ENCODE results near the gene SYPL1.

SYPL1 gene

DNA sequence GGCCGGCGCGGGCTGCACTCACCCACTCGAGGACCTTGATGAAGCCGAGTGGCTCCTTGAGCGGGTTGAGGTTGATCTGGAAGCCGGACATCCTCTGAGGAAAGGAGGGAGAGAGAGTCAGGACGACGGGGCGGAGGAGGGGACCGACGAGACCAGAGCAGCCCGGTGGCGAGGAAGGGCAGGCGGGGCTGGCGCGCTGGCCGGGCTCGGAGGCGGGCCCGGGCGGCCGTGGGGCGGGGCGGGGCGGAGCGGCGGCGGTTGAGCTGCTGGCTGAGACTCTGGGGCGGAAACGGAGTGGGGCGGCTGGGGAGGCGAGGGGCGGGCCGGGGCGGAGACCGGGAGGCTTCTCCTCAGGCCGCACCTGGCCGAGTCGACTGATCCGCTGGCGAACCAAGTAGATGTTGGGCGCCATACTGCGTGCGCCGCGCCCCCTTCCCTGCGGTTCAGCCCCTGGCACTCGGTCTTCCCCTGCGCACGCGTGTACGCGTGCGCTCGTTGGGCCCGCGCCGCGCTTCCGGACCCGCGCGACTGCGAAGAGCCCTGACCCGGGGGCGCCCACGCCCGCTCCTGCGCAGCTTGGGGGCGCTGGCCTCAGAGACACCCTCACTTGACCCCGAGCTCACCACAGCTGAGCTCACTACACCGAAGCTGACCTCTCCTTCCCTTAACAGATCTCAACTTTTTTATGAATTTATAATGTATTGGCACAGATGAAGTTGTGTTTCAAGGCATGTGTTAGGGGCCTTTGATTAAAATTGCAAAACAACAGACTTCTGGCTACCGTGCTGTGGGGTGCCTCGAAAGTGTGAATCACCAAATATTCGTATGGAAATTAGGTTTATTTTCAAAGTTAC, at the start of gene SYPL1:
Gene SYPL1, minus strand, starts transcription at position 195 of the 854 bp plus-strand sequence. Its CDS starts 104 bp downstream, at position 91.
- Histone ChIP-seq H2AFZ (ENCODE audit: low read length, unreplicated experiment) (peak within 1 kb of the TSS; percentile 95), H3K4me3 (ENCODE audit: low read depth, low read length) (peak within 1 kb of the TSS; percentile 92), H3K27ac (ENCODE audit: low read depth, low read length) (peak within 1 kb of the TSS; percentile 96), H3K36me3 (ENCODE audit: insufficient read depth, low read length) (no peaks in the 10 kb centered on the region), H3K27me3 (ENCODE audit: insufficient read depth, low read length) (no peaks in the 10 kb centered on the region), H3K79me2 (ENCODE audit: control insufficient read depth, insufficient read depth, low read length, unreplicated experiment) (peaks cover 40% of the 10 kb centered on the region), H3K4me1 (ENCODE audit: control insufficient read depth, insufficient read depth, low read length, unreplicated experiment) (peaks cover 29% of the 10 kb centered on the region)

DNA sequence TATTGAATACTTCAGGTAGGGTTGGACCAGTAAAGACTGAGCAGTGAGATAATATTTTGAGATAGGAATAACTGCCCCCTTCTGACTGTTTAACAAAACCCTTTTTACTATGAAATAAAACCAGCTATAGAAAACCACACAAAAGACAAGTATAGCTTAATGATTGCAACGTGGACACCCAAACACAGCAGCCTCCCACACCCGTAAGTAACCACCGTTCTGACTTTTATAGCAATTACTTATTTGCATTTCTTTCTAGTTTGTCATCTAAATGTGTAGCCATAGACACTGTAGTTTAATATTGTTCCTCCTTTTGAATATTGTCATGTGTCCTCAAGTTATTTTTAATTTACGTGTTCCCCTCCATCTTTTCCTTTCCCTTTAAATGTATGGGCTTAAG, 42.9 kb upstream of the SYPL1 start:
- H3K36me3 ChIP-seq (ENCODE audit: insufficient read depth, low read length) = no peaks in the 10 kb centered on the region
- H3K4me1 ChIP-seq (ENCODE audit: control insufficient read depth, insufficient read depth, low read length, unreplicated experiment) = peaks cover 5% of the 10 kb centered on the region
- no peak overlapping the region for H2AFZ ChIP-seq (ENCODE audit: low read length, unreplicated experiment)
- H3K27ac ChIP-seq (ENCODE audit: low read depth, low read length) = no peak overlapping the region
- peaks cover 29% of the 10 kb centered on the region for H3K27me3 ChIP-seq (ENCODE audit: insufficient read depth, low read length)
- H3K4me3 ChIP-seq (ENCODE audit: low read depth, low read length) = no peak overlapping the region
- no peaks in the 10 kb centered on the region for H3K79me2 ChIP-seq (ENCODE audit: control insufficient read depth, insufficient read depth, low read length, unreplicated experiment)

DNA sequence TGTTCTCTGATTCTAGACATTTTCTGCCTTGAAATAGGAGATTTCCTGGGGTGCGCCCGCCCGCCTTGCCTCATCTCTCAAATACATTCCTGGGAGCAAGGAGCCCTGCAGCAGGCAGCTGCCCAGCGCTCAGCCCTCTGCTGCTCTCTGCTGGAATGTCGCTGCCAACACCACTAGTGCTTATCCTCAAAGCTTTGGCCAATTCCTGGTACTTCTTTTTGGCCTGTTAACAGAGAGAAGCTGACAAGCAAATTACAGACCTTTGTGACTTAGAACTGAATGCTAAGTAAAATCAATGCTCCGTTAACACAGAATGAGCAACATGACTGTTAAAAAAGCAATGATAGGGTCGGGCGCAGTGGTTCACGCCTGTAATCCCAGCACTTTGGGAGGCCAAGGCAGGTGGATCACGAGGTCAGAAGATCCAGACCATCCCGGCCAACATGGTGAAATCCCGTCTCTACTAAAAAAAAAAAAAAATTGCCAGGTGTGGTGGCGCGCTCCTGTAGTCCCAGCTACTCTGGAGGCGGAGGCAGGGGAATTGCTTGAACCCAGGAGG, 41.9 kb upstream of the SYPL1 start:
- Histone ChIP-seq H3K27me3 (ENCODE audit: insufficient read depth, low read length) (peaks cover 18% of the 10 kb centered on the region), H3K4me1 (ENCODE audit: control insufficient read depth, insufficient read depth, low read length, unreplicated experiment) (peaks cover 5% of the 10 kb centered on the region), H3K36me3 (ENCODE audit: insufficient read depth, low read length) (no peaks in the 10 kb centered on the region), H3K27ac (ENCODE audit: low read depth, low read length) (no peak overlapping the region), H3K79me2 (ENCODE audit: control insufficient read depth, insufficient read depth, low read length, unreplicated experiment) (no peaks in the 10 kb centered on the region), H2AFZ (ENCODE audit: low read length, unreplicated experiment) (no peak overlapping the region), H3K4me3 (ENCODE audit: low read depth, low read length) (no peak overlapping the region)

DNA sequence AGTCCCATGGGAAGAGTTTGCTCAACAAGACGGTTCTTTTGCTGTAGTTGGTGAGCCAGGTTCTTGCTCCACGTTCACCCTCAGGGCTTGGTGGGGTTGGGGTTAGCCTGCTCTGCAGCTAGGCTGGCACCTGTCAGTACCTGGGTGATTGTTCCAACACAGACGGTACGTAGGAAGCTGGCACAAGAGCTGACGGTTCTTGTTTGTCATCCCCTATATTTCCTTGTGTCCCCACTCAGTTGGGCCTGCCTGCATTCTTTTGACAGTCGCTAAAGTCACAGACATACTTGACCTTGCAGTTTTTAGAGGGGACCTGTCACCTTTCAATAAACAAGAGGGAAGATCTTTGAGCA, 40.2 kb upstream of the SYPL1 start:
- Histone ChIP-seq H3K36me3 (ENCODE audit: insufficient read depth, low read length) (no peaks in the 10 kb centered on the region), H3K27me3 (ENCODE audit: insufficient read depth, low read length) (peaks cover 10% of the 10 kb centered on the region; the same call in 1 of the 2 replicates), H3K27ac (ENCODE audit: low read depth, low read length) (no peak overlapping the region), H3K4me3 (ENCODE audit: low read depth, low read length) (no peak overlapping the region), H3K79me2 (ENCODE audit: control insufficient read depth, insufficient read depth, low read length, unreplicated experiment) (no peaks in the 10 kb centered on the region), H3K4me1 (ENCODE audit: control insufficient read depth, insufficient read depth, low read length, unreplicated experiment) (peaks cover 5% of the 10 kb centered on the region), H2AFZ (ENCODE audit: low read length, unreplicated experiment) (no peak overlapping the region)

DNA sequence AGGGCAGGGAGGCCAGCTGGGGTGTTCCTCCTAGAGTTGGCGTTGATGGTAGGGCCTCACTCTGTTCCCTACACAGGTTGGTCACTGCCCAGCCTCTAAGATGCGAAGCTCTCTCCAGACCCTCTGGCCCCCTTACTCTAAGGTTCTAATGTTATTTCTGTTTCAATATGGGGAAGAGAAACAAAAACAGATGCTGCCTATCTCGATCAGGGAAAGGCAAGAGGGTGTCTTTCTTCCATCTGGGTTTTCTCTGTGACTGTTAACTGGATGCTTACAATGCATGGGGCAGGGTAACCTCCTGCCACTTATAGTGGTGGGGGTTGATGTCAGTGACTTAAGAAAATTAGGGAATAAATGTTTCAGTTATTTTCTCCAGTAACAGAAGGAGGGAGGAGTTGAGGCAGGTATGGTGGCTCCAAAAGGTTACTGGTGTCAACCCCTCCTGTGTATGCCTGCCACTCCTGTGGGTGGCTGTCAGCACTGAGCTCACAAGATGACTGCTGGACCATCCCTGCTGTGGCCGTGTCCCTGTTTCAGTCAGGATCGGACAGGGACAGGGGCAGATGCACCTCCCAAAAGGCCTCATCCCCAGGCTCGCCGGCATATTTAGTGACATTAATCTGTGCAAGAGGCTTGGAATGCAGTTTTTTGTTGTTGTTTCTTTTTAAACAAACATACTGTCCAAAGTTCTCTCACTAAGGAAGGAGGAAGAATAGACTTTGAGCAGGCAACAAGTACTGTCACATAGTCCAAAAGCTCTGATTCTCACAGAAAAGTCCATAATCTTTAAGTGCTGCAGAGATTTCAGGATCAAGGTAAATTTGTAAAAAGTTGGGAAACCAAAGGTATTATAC, 39.6 kb upstream of the SYPL1 start:
- Histone ChIP-seq H3K27ac (ENCODE audit: low read depth, low read length) (no peak overlapping the region), H3K4me1 (ENCODE audit: control insufficient read depth, insufficient read depth, low read length, unreplicated experiment) (peaks cover 5% of the 10 kb centered on the region), H3K36me3 (ENCODE audit: insufficient read depth, low read length) (no peaks in the 10 kb centered on the region), H3K27me3 (ENCODE audit: insufficient read depth, low read length) (peaks cover 7% of the 10 kb centered on the region; the same call in 1 of the 2 replicates), H2AFZ (ENCODE audit: low read length, unreplicated experiment) (no peak overlapping the region), H3K4me3 (ENCODE audit: low read depth, low read length) (no peak overlapping the region), H3K79me2 (ENCODE audit: control insufficient read depth, insufficient read depth, low read length, unreplicated experiment) (no peaks in the 10 kb centered on the region)

DNA sequence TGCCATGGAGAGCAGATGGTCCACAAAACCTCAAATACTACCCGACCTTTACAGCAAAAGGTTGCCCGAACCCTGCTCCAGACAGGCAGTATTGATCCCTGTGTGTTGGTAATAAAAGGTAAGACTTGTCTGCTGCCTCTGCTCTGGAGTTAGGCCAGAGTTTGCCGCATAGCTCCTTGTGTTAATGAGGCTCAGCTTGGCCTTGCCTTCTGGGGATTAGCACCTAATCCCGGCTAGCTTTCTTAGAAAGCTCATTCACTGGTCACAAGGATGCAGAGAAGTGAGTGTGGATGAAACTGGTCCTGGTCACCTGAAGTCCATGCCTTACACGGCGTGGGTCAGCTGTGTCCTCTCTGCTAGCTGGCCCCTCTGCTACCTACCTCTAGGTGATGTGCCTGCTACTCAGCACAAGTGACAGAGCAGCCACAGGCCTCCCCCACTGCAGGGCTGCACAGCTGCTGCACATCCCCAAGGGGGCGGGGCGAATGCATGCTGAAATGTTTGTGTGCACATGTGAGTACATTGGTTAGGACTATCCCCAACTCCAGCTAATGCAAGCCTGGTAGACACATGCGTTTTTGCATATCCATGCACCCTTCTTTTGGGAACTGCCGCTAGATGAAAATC, 31.7 kb upstream of the SYPL1 start:
- H3K4me3 ChIP-seq (ENCODE audit: low read depth, low read length) = no peak overlapping the region
- no peak overlapping the region for H3K27ac ChIP-seq (ENCODE audit: low read depth, low read length)
- peaks cover 24% of the 10 kb centered on the region for H3K27me3 ChIP-seq (ENCODE audit: insufficient read depth, low read length)
- H2AFZ ChIP-seq (ENCODE audit: low read length, unreplicated experiment) = no peak overlapping the region
- H3K4me1 ChIP-seq (ENCODE audit: control insufficient read depth, insufficient read depth, low read length, unreplicated experiment) = no peaks in the 10 kb centered on the region
- no peaks in the 10 kb centered on the region for H3K79me2 ChIP-seq (ENCODE audit: control insufficient read depth, insufficient read depth, low read length, unreplicated experiment)
- H3K36me3 ChIP-seq (ENCODE audit: insufficient read depth, low read length) = no peaks in the 10 kb centered on the region

DNA sequence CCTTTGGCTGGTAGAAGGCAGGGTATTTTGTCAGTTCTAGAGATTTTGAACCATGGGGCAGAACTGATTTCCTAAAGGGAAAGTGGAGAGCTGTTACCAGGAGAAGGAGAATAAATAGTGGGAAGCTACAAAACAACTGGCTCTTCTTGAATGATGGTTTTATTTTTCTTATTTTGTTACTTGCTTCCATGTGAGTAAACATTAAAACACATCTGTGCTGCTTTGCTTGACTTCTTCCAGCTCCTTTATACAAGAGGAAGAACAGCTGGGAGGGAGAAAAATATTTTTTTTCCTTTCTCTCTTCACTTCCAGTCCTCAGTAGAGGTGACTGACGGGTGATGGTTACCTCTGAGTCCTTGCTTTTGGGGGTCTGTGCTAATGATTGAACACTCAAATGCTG, 30.0 kb upstream of the SYPL1 start:
- no peaks in the 10 kb centered on the region for H3K36me3 ChIP-seq (ENCODE audit: insufficient read depth, low read length)
- no peak overlapping the region for H3K27ac ChIP-seq (ENCODE audit: low read depth, low read length)
- H3K4me1 ChIP-seq (ENCODE audit: control insufficient read depth, insufficient read depth, low read length, unreplicated experiment) = no peaks in the 10 kb centered on the region
- no peak overlapping the region for H3K4me3 ChIP-seq (ENCODE audit: low read depth, low read length)
- H2AFZ ChIP-seq (ENCODE audit: low read length, unreplicated experiment) = no peak overlapping the region
- H3K79me2 ChIP-seq (ENCODE audit: control insufficient read depth, insufficient read depth, low read length, unreplicated experiment) = no peaks in the 10 kb centered on the region
- H3K27me3 ChIP-seq (ENCODE audit: insufficient read depth, low read length) = peaks cover 24% of the 10 kb centered on the region

DNA sequence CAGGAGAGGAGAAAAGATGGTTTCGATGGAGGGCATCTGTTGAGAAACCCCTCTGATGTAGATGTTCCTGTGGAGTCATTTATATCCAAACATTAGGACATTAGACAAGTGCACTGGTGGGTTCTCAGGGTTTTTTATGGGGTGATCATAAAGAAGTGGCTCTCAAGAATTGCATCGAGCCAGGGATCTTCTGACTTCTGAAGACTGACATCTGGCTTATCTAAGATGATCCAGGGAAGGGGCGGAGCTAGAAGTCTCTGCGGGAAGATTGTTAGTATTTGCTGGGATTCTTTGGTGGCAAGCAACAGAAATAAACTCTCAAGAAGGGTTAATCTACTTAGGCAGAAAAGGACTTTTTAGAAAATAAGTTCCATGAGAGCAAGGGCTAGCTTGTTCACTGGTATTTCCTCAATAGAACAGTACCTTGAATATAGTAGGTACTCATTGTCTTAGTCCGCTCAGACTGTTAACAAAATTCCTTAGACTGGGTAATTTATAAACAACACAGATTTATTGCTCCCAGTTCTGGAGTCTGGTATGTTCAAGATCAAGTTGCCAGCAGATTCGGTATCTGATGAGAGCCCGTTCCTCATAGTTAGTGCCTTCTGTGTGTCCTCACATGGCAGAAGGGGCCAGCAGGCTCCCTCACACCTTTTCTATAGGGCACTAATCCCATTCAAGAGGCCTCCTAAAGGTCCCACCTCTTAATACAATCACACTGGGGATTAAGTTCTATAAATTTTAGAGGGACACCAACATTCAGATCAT, 28.5 kb upstream of the SYPL1 start:
- Histone ChIP-seq H3K79me2 (ENCODE audit: control insufficient read depth, insufficient read depth, low read length, unreplicated experiment) (no peaks in the 10 kb centered on the region), H3K27me3 (ENCODE audit: insufficient read depth, low read length) (peaks cover 24% of the 10 kb centered on the region), H3K27ac (ENCODE audit: low read depth, low read length) (no peak overlapping the region), H3K36me3 (ENCODE audit: insufficient read depth, low read length) (no peaks in the 10 kb centered on the region), H3K4me3 (ENCODE audit: low read depth, low read length) (no peak overlapping the region), H2AFZ (ENCODE audit: low read length, unreplicated experiment) (no peak overlapping the region), H3K4me1 (ENCODE audit: control insufficient read depth, insufficient read depth, low read length, unreplicated experiment) (no peaks in the 10 kb centered on the region)

DNA sequence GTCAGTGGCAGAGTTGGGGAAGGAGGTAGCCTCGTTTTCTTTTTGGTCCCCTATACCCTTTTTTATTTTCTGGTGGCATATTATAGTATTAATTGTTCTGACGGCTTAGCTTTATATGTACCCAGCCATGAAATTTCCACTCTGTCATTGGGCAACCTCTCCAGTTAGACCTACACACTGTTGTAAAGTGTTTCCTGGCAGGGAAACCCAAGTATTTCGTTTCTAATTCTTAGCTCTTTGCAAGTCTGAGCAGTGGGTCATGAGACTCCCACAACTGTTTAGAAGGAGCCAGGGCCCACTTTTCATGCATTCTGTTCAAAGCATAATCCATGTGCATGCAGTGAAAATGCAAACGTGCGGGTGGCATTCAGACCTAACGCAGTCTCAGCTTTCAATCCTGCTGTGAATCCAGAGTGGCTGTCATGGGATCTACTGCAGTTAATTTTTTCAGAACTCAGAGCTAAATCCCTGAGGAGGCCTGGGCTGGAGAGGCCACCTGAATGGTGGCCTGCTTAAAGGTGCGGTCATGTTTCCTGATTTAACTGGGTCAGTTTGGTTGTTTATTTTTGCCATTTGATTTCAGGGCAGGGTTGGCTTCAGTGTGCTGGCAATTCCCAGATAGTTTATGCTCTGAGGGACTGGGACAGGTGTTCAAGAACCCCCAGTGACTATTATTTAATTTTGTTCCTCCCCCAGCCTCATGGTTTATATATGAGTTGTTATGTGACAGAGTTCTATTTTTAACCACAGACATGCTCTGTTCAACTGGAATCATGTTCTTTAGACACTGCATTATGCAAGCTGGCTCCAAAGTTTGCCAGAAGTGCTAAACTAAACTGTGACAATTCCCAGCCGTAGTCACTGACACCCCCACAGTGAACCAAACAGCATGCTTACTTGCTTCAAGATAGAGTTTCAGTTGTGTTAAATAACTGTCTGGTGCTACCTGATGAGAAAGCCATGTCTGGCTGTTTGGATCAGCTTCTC, 27.4 kb upstream of the SYPL1 start:
- Histone ChIP-seq H3K4me3 (ENCODE audit: low read depth, low read length) (no peak overlapping the region), H3K4me1 (ENCODE audit: control insufficient read depth, insufficient read depth, low read length, unreplicated experiment) (no peaks in the 10 kb centered on the region), H3K27ac (ENCODE audit: low read depth, low read length) (no peak overlapping the region), H3K27me3 (ENCODE audit: insufficient read depth, low read length) (peaks cover 24% of the 10 kb centered on the region), H3K36me3 (ENCODE audit: insufficient read depth, low read length) (no peaks in the 10 kb centered on the region), H3K79me2 (ENCODE audit: control insufficient read depth, insufficient read depth, low read length, unreplicated experiment) (no peaks in the 10 kb centered on the region), H2AFZ (ENCODE audit: low read length, unreplicated experiment) (no peak overlapping the region)

Measured in ACC112 (cell line).